ENCODE measurements around the gene GRN. TPM values are rescaled to one million over a fixed set of nuclear protein-coding genes. Genes with fewer than 3 reads are reported as not detected.

Gene GRN
- polyA plus RNA-seq, 1 of the 3 experiments (the other 2 are of a cell fraction): 442 TPM

DNA sequence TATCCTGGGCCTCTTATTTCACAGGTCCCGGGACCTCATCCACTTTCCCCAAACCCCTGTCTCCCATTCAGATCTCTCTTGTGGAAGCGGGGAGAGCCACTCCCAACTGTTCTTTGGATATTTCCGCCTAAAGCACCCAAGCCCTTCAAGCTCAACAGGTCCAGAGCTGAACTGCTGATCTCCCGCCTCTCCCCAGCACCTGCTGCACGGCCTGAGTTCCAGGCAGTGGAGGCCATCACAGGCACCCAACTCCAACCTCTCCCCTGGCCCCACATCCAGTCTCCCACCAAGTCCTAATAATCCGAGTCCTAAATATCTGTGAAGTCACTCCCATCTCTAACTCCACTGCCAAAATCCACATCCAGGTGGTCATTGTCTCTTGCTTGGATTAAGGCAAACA, 37.8 kb downstream of the GRN start:
- H3K9me2 ChIP-seq: no peaks in the 10 kb centered on the region
- peaks cover 0 to 13% of the 10 kb centered on the region in 2 experiments; a peak in 1 of 4 replicates for H3K4me1 ChIP-seq (ENCODE audit: control insufficient read depth in 1 of 2, insufficient read depth in 2 of 2, low read depth in 1 of 2, low read length in 1 of 2)
- no peak overlapping the region for H3K4me3 ChIP-seq (ENCODE audit: low read depth in 2 of 2, low read length in 1 of 2)
- no peaks in the 10 kb centered on the region for H3K36me3 ChIP-seq (replicated peaks in 1 of 2; ENCODE audit: control insufficient read depth in 1 of 2, insufficient read depth in 2 of 2, low read length in 1 of 2)
- no peaks in the 10 kb centered on the region for H3K79me2 ChIP-seq (ENCODE audit: insufficient read depth)
- no peaks in the 10 kb centered on the region for H4K20me1 ChIP-seq (ENCODE audit: insufficient read depth)
- no peak overlapping the region for H3K4me2 ChIP-seq
- no peaks in the 10 kb centered on the region for H3K9me3 ChIP-seq
- no peaks in the 10 kb centered on the region for H3K27me3 ChIP-seq (ENCODE audit: insufficient read depth)
- H3K9ac ChIP-seq: no peak overlapping the region
- H3K27ac ChIP-seq (ENCODE audit: low read depth in 2 of 2, low read length in 1 of 2): no peak overlapping the region
- 93% methylated on average over 6 of the region's 6 CpGs for WGBS (ENCODE audit: low lambda C conversion rate)
- TF ChIP-seq EZH2phosphoT487 (IDR thresholded peaks at IDR 0.05; ENCODE audit: borderline replicate concordance, low read depth) (no peak), RCOR1 (IDR thresholded peaks at IDR 0.05; ENCODE audit: low read length) (no peak), YY1 (IDR thresholded peaks at IDR 0.05; ENCODE audit: low read depth) (no peak)
- TF ChIP-seq, protein P1, sequence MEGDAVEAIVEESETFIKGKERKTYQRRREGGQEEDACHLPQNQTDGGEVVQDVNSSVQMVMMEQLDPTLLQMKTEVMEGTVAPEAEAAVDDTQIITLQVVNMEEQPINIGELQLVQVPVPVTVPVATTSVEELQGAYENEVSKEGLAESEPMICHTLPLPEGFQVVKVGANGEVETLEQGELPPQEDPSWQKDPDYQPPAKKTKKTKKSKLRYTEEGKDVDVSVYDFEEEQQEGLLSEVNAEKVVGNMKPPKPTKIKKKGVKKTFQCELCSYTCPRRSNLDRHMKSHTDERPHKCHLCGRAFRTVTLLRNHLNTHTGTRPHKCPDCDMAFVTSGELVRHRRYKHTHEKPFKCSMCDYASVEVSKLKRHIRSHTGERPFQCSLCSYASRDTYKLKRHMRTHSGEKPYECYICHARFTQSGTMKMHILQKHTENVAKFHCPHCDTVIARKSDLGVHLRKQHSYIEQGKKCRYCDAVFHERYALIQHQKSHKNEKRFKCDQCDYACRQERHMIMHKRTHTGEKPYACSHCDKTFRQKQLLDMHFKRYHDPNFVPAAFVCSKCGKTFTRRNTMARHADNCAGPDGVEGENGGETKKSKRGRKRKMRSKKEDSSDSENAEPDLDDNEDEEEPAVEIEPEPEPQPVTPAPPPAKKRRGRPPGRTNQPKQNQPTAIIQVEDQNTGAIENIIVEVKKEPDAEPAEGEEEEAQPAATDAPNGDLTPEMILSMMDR (IDR thresholded peaks at IDR 0.05): no peak
- ChIA-PET POLR2A (no interaction called here), CTCF (no interaction called here)
- no peak overlapping the region for H2AFZ ChIP-seq (ENCODE audit: low read depth)
- no peaks in the 10 kb centered on the region for H3F3A ChIP-seq (replicated peaks; ENCODE audit: insufficient read depth)
- no peak for DNase-seq

DNA sequence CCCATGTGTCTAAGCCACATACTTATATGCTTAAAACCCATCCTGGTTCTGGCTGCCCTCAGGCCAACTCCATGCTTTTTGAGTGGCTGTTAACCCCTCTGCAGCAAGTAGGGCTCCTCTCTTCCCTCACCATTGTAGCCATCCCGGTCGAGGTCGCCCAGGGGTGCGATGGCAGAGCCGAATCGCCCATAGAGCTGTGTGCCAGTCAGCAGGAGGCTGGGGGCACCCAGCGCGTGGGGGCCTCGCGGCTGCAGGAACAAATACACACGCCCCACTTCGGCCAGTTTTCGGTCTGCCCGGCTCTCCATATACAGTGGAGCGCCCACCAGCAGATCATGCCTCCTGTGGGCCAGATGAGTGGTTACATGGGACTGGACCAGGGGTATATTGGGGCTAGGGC, 38.3 kb downstream of the GRN start:
- H3K9me3 ChIP-seq: no peaks in the 10 kb centered on the region
- WGBS (ENCODE audit: low lambda C conversion rate): 94% methylated on average over 14 of the region's 15 CpGs
- no peaks in the 10 kb centered on the region for H3K27me3 ChIP-seq (ENCODE audit: insufficient read depth)
- H3K4me3 ChIP-seq (ENCODE audit: low read depth in 2 of 2, low read length in 1 of 2): no peak overlapping the region
- H3K27ac ChIP-seq (ENCODE audit: low read depth in 2 of 2, low read length in 1 of 2): no peak overlapping the region
- no peak for TF ChIP-seq YY1 (IDR thresholded peaks at IDR 0.05; ENCODE audit: low read depth)
- no peak for TF ChIP-seq SMC3 (IDR thresholded peaks at IDR 0.05; ENCODE audit: low read depth, low read length)
- TF ChIP-seq, protein P2, sequence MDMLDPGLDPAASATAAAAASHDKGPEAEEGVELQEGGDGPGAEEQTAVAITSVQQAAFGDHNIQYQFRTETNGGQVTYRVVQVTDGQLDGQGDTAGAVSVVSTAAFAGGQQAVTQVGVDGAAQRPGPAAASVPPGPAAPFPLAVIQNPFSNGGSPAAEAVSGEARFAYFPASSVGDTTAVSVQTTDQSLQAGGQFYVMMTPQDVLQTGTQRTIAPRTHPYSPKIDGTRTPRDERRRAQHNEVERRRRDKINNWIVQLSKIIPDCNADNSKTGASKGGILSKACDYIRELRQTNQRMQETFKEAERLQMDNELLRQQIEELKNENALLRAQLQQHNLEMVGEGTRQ (IDR thresholded peaks at IDR 0.05; ENCODE audit: borderline replicate concordance, low read depth, low read length): no peak
- TF ChIP-seq RXRA (IDR thresholded peaks at IDR 0.05; ENCODE audit: borderline replicate concordance, low read depth): no peak
- TF ChIP-seq EZH2phosphoT487 (IDR thresholded peaks at IDR 0.05; ENCODE audit: borderline replicate concordance, low read depth): no peak
- H3K4me2 ChIP-seq: no peak overlapping the region
- CTCF ChIA-PET: no interaction called here
- H3K36me3 ChIP-seq (replicated peaks in 1 of 2; ENCODE audit: control insufficient read depth in 1 of 2, insufficient read depth in 2 of 2, low read length in 1 of 2): no peaks in the 10 kb centered on the region
- no peaks in the 10 kb centered on the region for H4K20me1 ChIP-seq (ENCODE audit: insufficient read depth)
- no peaks in the 10 kb centered on the region for H3K9me2 ChIP-seq
- no peak overlapping the region for H2AFZ ChIP-seq (ENCODE audit: low read depth)
- peaks cover 0 to 13% of the 10 kb centered on the region in 2 experiments; a peak in 1 of 4 replicates for H3K4me1 ChIP-seq (ENCODE audit: control insufficient read depth in 1 of 2, insufficient read depth in 2 of 2, low read depth in 1 of 2, low read length in 1 of 2)
- H3F3A ChIP-seq (replicated peaks; ENCODE audit: insufficient read depth): no peaks in the 10 kb centered on the region
- H3K9ac ChIP-seq: no peak overlapping the region
- no peaks in the 10 kb centered on the region for H3K79me2 ChIP-seq (ENCODE audit: insufficient read depth)
- DNase-seq: no peak
- POLR2A ChIA-PET: no interaction called here

DNA sequence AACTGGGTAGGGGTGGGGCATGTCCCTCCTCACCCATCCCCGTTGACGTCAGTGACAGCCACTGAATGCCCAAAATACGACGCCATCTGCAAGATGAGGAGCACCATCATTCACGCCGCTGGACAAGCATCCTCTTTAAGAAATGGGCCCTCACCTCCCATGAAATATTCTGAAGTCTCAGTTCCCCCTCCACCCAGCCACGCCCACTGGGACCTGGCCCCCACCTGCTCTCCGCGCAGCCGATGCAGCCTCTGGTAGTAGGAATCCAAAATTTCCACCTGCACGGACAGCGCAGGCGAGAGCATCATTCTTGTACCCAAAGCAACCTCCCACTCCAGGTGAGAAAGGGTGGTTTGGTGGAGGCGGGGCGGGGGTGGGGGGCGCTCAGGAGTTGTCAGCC, 38.8 kb downstream of the GRN start:
- H3K9ac ChIP-seq: no peak overlapping the region
- 95% methylated on average over 6 of the region's 16 CpGs for WGBS (ENCODE audit: low lambda C conversion rate)
- H3K9me2 ChIP-seq: no peaks in the 10 kb centered on the region
- peaks cover 0 to 13% of the 10 kb centered on the region in 2 experiments; a peak in 1 of 4 replicates for H3K4me1 ChIP-seq (ENCODE audit: control insufficient read depth in 1 of 2, insufficient read depth in 2 of 2, low read depth in 1 of 2, low read length in 1 of 2)
- H3K4me3 ChIP-seq (ENCODE audit: low read depth in 2 of 2, low read length in 1 of 2): no peak overlapping the region
- POLR2A ChIA-PET: no interaction called here
- no peaks in the 10 kb centered on the region for H3K36me3 ChIP-seq (replicated peaks in 1 of 2; ENCODE audit: control insufficient read depth in 1 of 2, insufficient read depth in 2 of 2, low read length in 1 of 2)
- no peaks in the 10 kb centered on the region for H3K9me3 ChIP-seq
- CTCF ChIA-PET: interaction anchor here (1.2 kb wide), 1 partner anchor 33 kb away, joined by 4 read pairs; no protein-coding TSS in a partner anchor
- no peak overlapping the region for H3K27ac ChIP-seq (ENCODE audit: low read depth in 2 of 2, low read length in 1 of 2)
- H3K27me3 ChIP-seq (ENCODE audit: insufficient read depth): no peaks in the 10 kb centered on the region
- no peaks in the 10 kb centered on the region for H4K20me1 ChIP-seq (ENCODE audit: insufficient read depth)
- no peak overlapping the region for H3K4me2 ChIP-seq
- no peak overlapping the region for H2AFZ ChIP-seq (ENCODE audit: low read depth)
- H3F3A ChIP-seq (replicated peaks; ENCODE audit: insufficient read depth): no peaks in the 10 kb centered on the region
- H3K79me2 ChIP-seq (ENCODE audit: insufficient read depth): no peaks in the 10 kb centered on the region
- no peak for DNase-seq
- no peak for TF ChIP-seq RFX5 (IDR thresholded peaks at IDR 0.05; ENCODE audit: low read length)
- no peak for TF ChIP-seq CHD2 (IDR thresholded peaks at IDR 0.05; ENCODE audit: low read length, partially characterized antibody)
- TF ChIP-seq, protein P3, sequence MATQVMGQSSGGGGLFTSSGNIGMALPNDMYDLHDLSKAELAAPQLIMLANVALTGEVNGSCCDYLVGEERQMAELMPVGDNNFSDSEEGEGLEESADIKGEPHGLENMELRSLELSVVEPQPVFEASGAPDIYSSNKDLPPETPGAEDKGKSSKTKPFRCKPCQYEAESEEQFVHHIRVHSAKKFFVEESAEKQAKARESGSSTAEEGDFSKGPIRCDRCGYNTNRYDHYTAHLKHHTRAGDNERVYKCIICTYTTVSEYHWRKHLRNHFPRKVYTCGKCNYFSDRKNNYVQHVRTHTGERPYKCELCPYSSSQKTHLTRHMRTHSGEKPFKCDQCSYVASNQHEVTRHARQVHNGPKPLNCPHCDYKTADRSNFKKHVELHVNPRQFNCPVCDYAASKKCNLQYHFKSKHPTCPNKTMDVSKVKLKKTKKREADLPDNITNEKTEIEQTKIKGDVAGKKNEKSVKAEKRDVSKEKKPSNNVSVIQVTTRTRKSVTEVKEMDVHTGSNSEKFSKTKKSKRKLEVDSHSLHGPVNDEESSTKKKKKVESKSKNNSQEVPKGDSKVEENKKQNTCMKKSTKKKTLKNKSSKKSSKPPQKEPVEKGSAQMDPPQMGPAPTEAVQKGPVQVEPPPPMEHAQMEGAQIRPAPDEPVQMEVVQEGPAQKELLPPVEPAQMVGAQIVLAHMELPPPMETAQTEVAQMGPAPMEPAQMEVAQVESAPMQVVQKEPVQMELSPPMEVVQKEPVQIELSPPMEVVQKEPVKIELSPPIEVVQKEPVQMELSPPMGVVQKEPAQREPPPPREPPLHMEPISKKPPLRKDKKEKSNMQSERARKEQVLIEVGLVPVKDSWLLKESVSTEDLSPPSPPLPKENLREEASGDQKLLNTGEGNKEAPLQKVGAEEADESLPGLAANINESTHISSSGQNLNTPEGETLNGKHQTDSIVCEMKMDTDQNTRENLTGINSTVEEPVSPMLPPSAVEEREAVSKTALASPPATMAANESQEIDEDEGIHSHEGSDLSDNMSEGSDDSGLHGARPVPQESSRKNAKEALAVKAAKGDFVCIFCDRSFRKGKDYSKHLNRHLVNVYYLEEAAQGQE (IDR thresholded peaks at IDR 0.05; ENCODE audit: low read depth, low read length): no peak
- TF ChIP-seq RXRA (IDR thresholded peaks at IDR 0.05; ENCODE audit: borderline replicate concordance, low read depth): no peak
- no peak for TF ChIP-seq GABPA (IDR thresholded peaks at IDR 0.05; ENCODE audit: low read depth)
- no peak for TF ChIP-seq TAF1 (IDR thresholded peaks at IDR 0.05; ENCODE audit: borderline replicate concordance, low read depth, low read length)
- TF ChIP-seq, protein P1 (IDR thresholded peaks at IDR 0.05): no peak

All from SK-N-SH (cell line).